ENCODE measurements around the gene HOXD10.

Gene HOXD10

DNA sequence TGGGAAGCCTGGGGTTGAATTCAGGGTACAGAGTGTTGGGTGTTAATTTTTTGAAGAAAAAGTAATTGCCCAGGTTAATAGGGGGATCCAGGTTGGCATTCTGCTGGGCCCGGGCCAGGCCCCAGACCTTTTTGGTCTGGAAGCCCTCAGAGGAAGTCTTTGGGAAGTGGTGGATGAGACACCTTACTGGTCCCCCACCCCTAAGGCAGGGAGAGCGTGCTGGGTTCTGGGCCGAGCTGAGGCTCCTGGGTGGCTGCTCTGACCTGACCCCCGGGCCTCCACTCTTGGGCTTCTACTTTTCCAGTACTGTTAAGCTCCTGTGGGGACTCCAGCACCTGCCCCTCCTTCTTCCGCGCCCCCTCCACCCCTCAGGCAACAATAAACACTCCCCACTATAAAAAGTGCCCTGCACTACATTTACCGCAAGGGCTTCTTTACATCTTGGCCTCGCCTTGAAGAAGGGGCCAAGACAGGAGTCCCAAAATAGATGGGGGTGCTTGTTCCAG, 39.8 kb downstream of the HOXD10 start:
- TF ChIP-seq TAF1 (IDR thresholded peaks at IDR 0.05; ENCODE audit: borderline replicate concordance, low read depth, low read length): no peak
- TF ChIP-seq POLR2AphosphoS5 (IDR thresholded peaks at IDR 0.05; ENCODE audit: low read depth, low read length): no peak
- no peak for TF ChIP-seq POLR2A (IDR thresholded peaks at IDR 0.05; ENCODE audit: low read depth, low read length)
- no peak for FAIRE-seq
- DNase-seq (ENCODE audit: insufficient read length): no peak

DNA sequence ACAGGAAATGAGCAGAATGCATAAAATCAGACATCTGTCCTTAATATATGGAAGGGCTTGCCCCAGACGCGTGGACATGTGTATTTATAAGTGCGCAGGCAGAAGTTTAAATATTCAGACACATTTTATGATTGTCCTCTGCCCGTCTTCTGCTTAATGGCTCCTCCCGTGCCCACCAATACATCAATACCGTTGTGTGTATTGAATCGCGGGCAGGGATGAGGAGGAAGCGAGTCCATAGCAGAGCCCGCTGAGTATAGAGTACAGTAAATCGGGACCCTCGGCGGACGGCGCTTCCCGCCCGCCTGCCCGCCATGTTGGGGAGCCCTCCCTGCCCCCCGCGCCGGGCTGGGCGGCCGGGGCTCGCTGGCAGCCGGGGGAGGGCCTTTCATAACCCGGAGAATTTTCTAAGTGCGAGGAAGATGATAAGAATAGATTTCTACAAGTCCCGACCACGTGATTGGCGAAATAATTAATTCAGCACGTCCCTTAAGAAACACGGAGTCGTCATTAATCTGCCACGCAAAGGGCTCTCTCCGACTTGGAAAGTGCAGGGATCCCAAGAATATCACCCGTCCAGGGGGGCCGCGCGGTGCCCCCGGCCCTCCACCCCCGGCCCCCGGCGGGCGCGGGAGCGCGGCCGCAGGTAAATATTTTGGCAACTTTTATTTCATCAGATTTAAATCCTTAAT, 40.4 kb downstream of the HOXD10 start, which contains the start of gene HOXD3:
Gene HOXD3, plus strand, starts transcription at position 501 of the 692 bp plus-strand sequence. CDS start 11,808 bp downstream, outside the sequence.
- TF ChIP-seq TAF1 (IDR thresholded peaks at IDR 0.05; ENCODE audit: borderline replicate concordance, low read depth, low read length) (no peak), POLR2AphosphoS5 (IDR thresholded peaks at IDR 0.05; ENCODE audit: low read depth, low read length) (no peak), POLR2A (IDR thresholded peaks at IDR 0.05; ENCODE audit: low read depth, low read length) (no peak)
- no peak for FAIRE-seq
- no peak for DNase-seq (ENCODE audit: insufficient read length)

DNA sequence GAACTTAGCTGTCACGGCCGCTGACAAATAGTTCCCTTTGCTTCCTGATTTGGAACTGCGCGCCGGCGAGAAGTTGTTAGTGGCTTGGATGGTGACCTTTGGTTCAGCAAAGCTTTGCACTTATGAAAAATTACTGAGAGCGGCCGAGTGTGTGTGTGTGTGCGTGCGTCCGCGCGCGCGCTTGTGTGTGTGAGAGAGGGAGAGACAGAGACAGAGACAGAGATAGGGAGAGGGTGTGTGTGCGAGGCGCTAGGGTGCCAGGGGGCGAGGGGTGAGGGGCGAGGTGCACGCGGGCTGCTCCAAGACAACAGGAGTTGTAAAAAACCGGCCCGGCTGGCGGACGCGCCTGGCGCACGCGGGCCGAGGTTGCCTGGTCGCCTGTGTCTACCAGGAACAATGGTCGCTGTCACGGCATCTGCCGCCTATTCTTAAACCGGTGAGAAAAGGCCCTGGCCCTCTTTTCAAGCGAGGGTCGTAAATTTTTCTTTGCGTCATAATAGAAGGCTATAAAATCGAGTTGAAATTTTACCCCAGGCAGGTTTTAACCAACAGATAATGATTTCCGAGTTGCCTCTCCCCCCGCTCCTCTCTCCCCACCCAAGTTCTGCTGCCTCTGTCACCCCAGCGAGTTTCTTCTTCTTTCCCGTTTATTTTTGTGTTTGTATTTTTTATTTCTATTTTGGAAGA, 41.1 kb downstream of the HOXD10 start:
- no peak for DNase-seq (ENCODE audit: insufficient read length)
- no peak for FAIRE-seq

DNA sequence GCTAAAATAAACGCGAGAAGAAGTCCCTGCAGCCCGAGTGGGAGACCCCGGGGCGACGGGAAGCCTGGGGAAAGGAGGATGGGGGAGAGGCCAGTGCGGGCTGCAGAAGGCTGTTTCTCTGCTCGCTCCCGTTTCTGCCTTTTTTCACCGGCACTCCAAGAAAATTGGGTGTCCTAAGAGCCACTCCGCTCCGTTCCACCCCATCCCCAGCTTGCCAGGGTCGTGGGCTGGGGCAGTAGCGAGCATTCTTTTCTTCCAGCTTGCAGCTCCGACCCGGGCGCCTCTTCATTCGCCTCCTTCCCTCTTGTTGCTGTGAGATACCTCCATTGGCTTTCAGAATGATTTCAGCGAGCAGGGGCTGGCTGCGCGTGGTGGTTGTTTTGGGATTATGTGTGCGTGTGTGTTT, 41.6 kb downstream of the HOXD10 start:
- TF ChIP-seq POLR2AphosphoS5 (IDR thresholded peaks at IDR 0.05; ENCODE audit: low read depth, low read length): no peak
- TF ChIP-seq TAF1 (IDR thresholded peaks at IDR 0.05; ENCODE audit: borderline replicate concordance, low read depth, low read length): no peak
- FAIRE-seq (no peak), DNase-seq (ENCODE audit: insufficient read length) (no peak)

More for the DNA sequence above, 41.1 kb downstream of the HOXD10 start:
- TF ChIP-seq POLR2A (IDR thresholded peaks at IDR 0.05; ENCODE audit: low read depth, low read length) (no peak), POLR2AphosphoS5 (IDR thresholded peaks at IDR 0.05; ENCODE audit: low read depth, low read length) (no peak), TAF1 (IDR thresholded peaks at IDR 0.05; ENCODE audit: borderline replicate concordance, low read depth, low read length) (no peak)

DNA sequence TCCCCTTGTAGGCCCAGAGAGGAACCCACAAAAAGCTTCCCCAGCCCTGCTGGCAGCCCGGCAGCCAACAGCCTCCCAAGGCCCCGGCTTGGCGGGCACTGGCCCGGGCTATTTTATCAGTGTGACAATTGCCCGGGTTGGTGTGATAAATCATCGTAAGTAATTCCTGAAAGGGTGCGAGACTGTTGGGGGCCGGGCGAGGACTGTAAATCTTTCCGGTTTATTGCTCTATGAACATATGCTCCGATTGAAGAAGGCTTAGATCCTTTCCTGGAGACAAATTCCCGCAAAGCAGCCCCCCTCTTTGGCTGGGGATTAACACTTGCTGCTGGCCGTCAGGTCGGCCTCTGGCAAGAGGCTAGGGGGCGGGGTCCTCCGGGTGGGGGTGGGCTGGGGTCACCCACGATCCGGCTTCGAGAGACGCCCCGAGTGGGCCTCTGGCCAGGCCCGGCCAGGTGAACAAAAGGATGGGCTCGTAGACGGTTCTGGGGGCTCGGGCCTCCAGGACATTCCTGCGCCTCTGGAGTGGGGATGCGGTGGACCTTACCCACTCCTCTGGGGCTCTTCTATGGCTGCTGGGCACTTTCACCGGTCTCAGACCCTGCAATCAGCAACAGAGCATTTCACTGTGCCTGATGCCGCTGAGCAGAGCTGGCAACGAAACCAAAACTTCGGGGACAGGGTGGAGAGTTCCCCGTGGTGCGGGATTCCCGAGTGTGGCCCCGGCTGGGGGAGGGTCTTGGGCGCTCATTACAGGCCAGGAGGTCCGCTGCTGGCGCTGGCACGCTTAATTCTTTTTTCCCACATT, 42.5 kb downstream of the HOXD10 start:
- DNase-seq (ENCODE audit: insufficient read length) (no peak), FAIRE-seq (no peak)
- TF ChIP-seq TAF1 (IDR thresholded peaks at IDR 0.05; ENCODE audit: borderline replicate concordance, low read depth, low read length) (no peak), POLR2A (IDR thresholded peaks at IDR 0.05; ENCODE audit: low read depth, low read length) (no peak), POLR2AphosphoS5 (IDR thresholded peaks at IDR 0.05; ENCODE audit: low read depth, low read length) (no peak)

DNA sequence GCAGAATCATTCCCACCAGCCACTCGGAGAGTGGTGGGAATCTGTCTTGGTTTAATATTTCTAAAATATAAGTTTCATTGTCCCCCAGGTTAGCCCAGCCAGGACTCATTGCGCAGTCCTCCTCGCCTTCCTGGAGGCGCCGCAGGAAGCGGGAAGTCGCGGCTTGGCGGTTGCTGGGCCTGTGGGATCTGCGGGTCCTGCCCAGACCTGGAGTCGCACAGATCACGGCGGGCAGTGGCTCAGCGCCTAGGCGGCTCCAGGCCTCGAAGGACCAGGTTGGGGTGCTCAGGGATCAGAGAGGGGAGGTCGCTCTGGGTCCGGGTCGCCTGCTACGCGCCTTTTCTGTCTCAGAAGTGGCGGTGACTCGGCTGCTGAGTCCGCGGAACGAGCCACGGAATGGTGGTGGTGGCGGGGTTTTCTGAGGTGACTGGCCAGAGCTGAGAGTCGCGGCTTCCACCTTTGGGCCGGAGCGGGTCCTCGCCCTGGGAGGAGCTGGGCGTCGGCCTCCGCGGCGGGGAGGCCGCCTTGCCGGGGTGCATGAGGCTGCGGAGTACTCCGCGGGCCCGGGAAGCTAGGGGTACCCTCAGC, 43.2 kb downstream of the HOXD10 start:
- no peak for DNase-seq (ENCODE audit: insufficient read length)
- FAIRE-seq: no peak
- TF ChIP-seq POLR2A (IDR thresholded peaks at IDR 0.05; ENCODE audit: low read depth, low read length) (no peak), POLR2AphosphoS5 (IDR thresholded peaks at IDR 0.05; ENCODE audit: low read depth, low read length) (no peak), TAF1 (IDR thresholded peaks at IDR 0.05; ENCODE audit: borderline replicate concordance, low read depth, low read length) (no peak)

DNA sequence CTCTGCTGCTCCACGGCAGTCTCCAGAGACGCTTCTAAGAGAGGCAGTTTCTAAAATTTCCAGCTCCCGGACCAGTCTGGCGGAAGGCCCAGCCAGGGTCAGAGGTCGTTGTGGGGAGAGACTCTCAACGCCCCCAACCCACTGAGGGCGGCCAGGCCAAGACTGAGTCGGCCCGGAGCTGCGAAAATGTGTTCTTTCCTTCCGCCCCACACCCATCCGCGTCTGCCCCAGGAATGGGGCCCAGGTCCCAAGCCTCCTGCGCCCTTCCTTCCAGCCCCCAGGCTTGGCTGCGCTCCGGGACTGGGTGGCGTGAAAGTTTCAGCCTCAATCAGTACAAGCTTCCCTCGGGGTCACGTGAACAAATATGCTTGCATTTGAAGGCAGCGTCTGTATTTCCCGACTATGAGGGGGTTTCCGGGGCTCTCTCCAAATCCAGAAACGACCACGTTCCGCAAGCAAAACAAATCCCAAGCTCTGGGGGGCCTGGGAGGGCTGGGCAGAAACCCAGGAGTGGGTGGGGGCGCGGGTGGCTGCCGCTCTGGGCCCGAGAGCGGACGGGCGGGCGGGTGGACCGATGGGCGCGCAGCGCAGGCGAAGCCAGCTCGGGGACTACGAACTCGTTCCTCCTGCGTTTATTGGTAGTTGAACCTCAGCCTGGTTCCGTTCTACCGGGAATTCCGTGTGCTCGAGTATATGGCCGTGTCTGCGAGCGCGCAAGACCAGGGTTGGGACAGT, 43.8 kb downstream of the HOXD10 start:
- FAIRE-seq: no peak
- no peak for DNase-seq (ENCODE audit: insufficient read length)
- no peak for TF ChIP-seq TAF1 (IDR thresholded peaks at IDR 0.05; ENCODE audit: borderline replicate concordance, low read depth, low read length)
- no peak for TF ChIP-seq POLR2A (IDR thresholded peaks at IDR 0.05; ENCODE audit: low read depth, low read length)
- TF ChIP-seq POLR2AphosphoS5 (IDR thresholded peaks at IDR 0.05; ENCODE audit: low read depth, low read length): no peak

DNA sequence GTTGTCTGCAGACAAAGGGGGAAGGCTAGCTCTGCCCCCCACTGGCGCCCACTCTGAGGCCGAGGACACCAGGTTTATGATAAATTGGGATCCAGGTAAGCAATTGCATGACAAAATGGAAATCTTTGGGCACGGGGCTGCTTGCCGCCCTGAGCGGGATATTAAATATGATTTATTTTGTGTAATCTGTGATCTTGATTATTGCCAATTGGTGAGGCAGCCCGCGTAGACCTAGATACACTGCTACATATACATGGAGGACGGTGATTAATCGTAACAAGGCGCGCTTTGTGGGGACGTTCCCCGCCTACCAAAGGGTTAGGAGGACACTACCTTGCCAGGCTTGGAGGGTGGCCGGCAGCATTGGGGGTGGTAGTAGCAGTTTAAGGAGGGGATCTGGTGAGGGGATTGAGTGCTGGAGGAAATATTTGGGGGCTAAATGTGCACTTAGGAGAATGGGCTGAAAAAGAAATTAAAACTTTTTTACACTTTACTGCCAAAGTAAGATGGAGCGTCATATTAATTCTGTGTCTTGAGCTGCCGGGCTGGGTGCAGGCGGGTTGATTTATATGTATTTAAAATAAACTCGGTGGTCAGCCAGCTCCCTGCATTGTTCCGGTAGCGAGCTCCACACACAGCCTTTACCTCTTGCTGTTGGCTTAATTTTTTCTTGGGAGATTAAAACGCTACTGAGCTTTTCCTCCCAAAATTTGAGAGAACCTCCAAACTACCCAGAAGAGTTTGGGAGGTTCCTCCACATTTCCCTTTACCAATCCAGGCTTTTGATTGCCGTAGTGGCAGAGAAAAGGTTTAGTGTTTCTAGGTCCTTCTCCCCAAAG, 44.6 kb downstream of the HOXD10 start:
- DNase-seq (ENCODE audit: insufficient read length): no peak
- no peak for FAIRE-seq
- no peak for TF ChIP-seq POLR2A (IDR thresholded peaks at IDR 0.05; ENCODE audit: low read depth, low read length)
- TF ChIP-seq POLR2AphosphoS5 (IDR thresholded peaks at IDR 0.05; ENCODE audit: low read depth, low read length): no peak
- TF ChIP-seq TAF1 (IDR thresholded peaks at IDR 0.05; ENCODE audit: borderline replicate concordance, low read depth, low read length): no peak

DNA sequence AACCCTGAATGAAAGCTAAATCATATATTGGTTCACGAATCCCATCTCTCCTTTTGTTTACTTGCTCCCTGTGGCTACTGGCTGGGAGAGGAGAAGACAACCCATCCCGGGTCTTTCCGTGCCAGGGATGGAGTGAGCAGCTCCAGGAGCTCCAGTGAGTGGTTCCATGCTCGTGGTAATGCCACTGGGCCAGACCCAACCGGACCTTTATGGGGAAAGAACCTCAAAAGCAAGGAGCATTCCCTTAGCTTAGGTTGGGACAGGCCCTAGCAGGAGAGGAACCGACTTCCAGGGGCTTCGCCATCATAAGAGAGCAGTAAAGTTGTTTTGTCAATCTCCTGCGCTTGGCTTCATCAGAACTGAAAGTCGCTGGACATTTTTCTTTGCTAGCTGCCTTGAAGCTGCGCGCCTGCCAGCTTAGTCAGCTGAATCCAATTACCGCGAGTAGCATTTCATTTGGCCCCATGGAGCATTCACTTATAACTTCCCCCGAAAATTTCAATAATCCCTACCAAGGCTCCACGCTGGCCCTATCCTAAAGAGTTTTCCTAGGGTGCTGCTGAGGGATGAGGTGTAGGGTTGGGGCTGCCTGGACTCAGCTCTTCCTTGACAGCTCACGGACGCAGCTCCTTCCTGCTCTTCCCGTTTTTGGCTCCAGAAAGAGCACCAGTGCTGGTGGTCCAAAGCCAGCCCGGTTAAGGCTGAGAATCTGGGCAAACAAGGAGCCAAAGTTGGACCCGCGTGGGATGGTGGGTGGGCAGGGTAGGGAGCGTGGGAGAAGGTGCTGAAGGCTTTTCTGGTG, 45.4 kb downstream of the HOXD10 start:
- DNase-seq (ENCODE audit: insufficient read length) (no peak), FAIRE-seq (no peak)
- TF ChIP-seq TAF1 (IDR thresholded peaks at IDR 0.05; ENCODE audit: borderline replicate concordance, low read depth, low read length) (no peak), POLR2A (IDR thresholded peaks at IDR 0.05; ENCODE audit: low read depth, low read length) (no peak), POLR2AphosphoS5 (IDR thresholded peaks at IDR 0.05; ENCODE audit: low read depth, low read length) (no peak)

Data from GM12892 (cell line).